ENCODE results near the gene PMP22. TPM values are rescaled to one million over a fixed set of nuclear protein-coding genes. Genes with fewer than 3 reads are reported as not detected.
"Not testable (repeated sequence)": the region's sequence is repeated elsewhere in the genome, so short reads cannot be mapped to it uniquely, and the experiment has no call there.

Gene PMP22
- total RNA-seq, 1 donor from 2014 or later = 246 TPM

- Histone ChIP-seq H3K4me3 (no peak overlapping the region), H3K36me3 (no peaks in the 10 kb centered on the region), H3K9me3 (no peaks in the 10 kb centered on the region), H3K27ac (no peak overlapping the region), H3K4me1 (no peaks in the 10 kb centered on the region), H3K27me3 (no peaks in the 10 kb centered on the region)
- no peak for DNase-seq (ENCODE audit: extremely low spot score in 2 of 2)
- TF ChIP-seq POLR2AphosphoS5 (IDR thresholded peaks at IDR 0.05; ENCODE audit: insufficient read depth in 1 of 2, low read depth in 1 of 2) (no peak), POLR2A (IDR thresholded peaks at IDR 0.05) (no peak)
- TF ChIP-seq, protein P1, sequence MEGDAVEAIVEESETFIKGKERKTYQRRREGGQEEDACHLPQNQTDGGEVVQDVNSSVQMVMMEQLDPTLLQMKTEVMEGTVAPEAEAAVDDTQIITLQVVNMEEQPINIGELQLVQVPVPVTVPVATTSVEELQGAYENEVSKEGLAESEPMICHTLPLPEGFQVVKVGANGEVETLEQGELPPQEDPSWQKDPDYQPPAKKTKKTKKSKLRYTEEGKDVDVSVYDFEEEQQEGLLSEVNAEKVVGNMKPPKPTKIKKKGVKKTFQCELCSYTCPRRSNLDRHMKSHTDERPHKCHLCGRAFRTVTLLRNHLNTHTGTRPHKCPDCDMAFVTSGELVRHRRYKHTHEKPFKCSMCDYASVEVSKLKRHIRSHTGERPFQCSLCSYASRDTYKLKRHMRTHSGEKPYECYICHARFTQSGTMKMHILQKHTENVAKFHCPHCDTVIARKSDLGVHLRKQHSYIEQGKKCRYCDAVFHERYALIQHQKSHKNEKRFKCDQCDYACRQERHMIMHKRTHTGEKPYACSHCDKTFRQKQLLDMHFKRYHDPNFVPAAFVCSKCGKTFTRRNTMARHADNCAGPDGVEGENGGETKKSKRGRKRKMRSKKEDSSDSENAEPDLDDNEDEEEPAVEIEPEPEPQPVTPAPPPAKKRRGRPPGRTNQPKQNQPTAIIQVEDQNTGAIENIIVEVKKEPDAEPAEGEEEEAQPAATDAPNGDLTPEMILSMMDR (IDR thresholded peaks at IDR 0.05) = no peak
- intact Hi-C loops (cut with DNase I) = no loop called here
These were observed 44.3 kb downstream of the PMP22 start for GRCh38 chr17:15220785-15221184.

DNA sequence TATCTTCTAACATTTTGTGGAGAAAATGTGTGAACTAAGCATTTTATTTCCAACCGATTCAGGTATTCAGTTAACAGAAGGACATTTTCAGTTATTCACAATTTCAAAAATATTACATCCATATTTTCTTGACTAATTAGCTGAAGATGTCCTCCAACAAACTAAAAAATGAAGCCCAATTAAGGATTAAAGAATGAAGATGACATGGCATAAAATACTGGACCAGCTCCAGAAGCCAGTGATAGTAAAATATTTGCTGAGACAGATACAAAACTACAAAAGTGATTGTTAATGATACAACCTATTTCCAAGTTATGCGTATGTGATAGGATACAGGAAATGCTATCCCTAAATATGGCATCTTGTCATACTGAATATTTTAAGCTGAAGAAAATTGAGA lies 48.6 kb downstream of the PMP22 start:
- no peak for DNase-seq (ENCODE audit: extremely low spot score in 2 of 2)
- Histone ChIP-seq H3K27me3 (no peaks in the 10 kb centered on the region), H3K27ac (no peak overlapping the region), H3K4me1 (no peaks in the 10 kb centered on the region), H3K9me3 (no peaks in the 10 kb centered on the region), H3K4me3 (no peak overlapping the region), H3K36me3 (no peaks in the 10 kb centered on the region)
- TF ChIP-seq POLR2AphosphoS5 (IDR thresholded peaks at IDR 0.05; ENCODE audit: insufficient read depth in 1 of 2, low read depth in 1 of 2) (no peak), POLR2A (IDR thresholded peaks at IDR 0.05) (no peak)
- TF ChIP-seq, protein P1 (IDR thresholded peaks at IDR 0.05) = no peak
- intact Hi-C loops (cut with DNase I) = no loop called here

GRCh38 chr17:15213381-15214087 lies 51.6 kb downstream of the PMP22 start:
- Histone ChIP-seq H3K27me3 (no peaks in the 10 kb centered on the region), H3K27ac (no peak overlapping the region), H3K9me3 (no peaks in the 10 kb centered on the region), H3K4me3 (no peak overlapping the region), H3K36me3 (no peaks in the 10 kb centered on the region), H3K4me1 (no peaks in the 10 kb centered on the region)
- intact Hi-C loops (cut with DNase I) = no loop called here
- no peak for DNase-seq (ENCODE audit: extremely low spot score in 2 of 2)
- no peak for TF ChIP-seq POLR2A (IDR thresholded peaks at IDR 0.05)
- TF ChIP-seq POLR2AphosphoS5 (IDR thresholded peaks at IDR 0.05; ENCODE audit: insufficient read depth in 1 of 2, low read depth in 1 of 2) = no peak
- TF ChIP-seq, protein P1 (IDR thresholded peaks at IDR 0.05) = no peak

GRCh38 chr17:15210247-15210646 lies 54.9 kb downstream of the PMP22 start:
- H3K4me1 ChIP-seq = no peaks in the 10 kb centered on the region
- H3K27ac ChIP-seq = no peak overlapping the region
- H3K36me3 ChIP-seq = no peaks in the 10 kb centered on the region
- TF ChIP-seq, protein P1 (IDR thresholded peaks at IDR 0.05) = no peak
- TF ChIP-seq POLR2AphosphoS5 (IDR thresholded peaks at IDR 0.05; ENCODE audit: insufficient read depth in 1 of 2, low read depth in 1 of 2) (no peak), POLR2A (IDR thresholded peaks at IDR 0.05) (no peak)
- no peaks in the 10 kb centered on the region for H3K27me3 ChIP-seq
- no peaks in the 10 kb centered on the region for H3K9me3 ChIP-seq
- intact Hi-C loops (cut with DNase I) = no loop called here
- no peak overlapping the region for H3K4me3 ChIP-seq
- DNase-seq (ENCODE audit: extremely low spot score in 2 of 2) = no peak

GRCh38 chr17:15203062-15203461 lies 62.1 kb downstream of the PMP22 start:
- H3K9me3 ChIP-seq; intact Hi-C loops (cut with DNase I); DNase-seq (ENCODE audit: extremely low spot score in 2 of 2); H3K4me3 ChIP-seq; H3K4me1 ChIP-seq; H3K27ac ChIP-seq; H3K27me3 ChIP-seq; H3K36me3 ChIP-seq: not testable (repeated sequence)

DNA sequence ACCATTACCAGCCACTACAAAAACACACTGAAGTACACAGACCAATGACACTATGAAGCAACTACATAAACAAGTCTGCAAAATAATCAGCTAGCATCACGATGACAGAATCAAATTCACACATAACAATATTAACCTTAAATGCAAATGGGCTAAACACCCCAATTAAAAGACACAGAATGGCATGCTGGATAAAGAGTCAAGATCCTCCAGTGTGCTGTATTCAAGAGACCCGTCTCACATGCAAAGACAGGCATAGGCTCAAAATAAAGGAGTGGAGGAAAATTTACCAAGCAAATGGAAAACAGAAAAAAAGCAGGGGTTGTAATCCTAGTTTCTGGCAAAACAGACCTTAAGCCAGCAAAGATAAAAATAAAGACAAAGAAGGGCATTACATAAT lies 64.6 kb downstream of the PMP22 start:
- intact Hi-C loops (cut with DNase I); H3K9me3 ChIP-seq: not testable (repeated sequence)

More for the DNA sequence above, 64.6 kb downstream of the PMP22 start:
- H3K36me3 ChIP-seq; H3K27me3 ChIP-seq; DNase-seq (ENCODE audit: extremely low spot score in 2 of 2); H3K27ac ChIP-seq; H3K4me3 ChIP-seq; H3K4me1 ChIP-seq: not testable (repeated sequence)

Measured in vagina (tissue), 2 donors.